Tibial artery (tissue), 4 donors: ENCODE results near the gene SF3B2.
A peak's percentile ranks its signal among the peaks of the same experiment; 100 is the strongest.

Experiments
- DNase-seq, 2 donors: peaks; one replicate each; pipeline ENCODE4 v3.0.0-alpha.2; 2019
- H3K27ac ChIP-seq, 2 donors: fragments of 200-600 bp; sonication (generic) in 1 of 2; 1 replicate in 1 of 2; 2 replicates in 1 of 2; pipeline ENCODE4 v1.5.1; 2018 to 2019; ENCODE audit warnings: mild to moderate bottlenecking in 1 of 2
- H3K27me3 ChIP-seq, 2 donors: fragments of 200-600 bp; sonication (generic) in 1 of 2; one replicate each; pipeline versions ENCODE4 v1.5.1 to v1.6.0; 2016 to 2019
- H3K36me3 ChIP-seq, 3 donors: fragments of 200-600 bp; sonication (generic) in 2 of 3; one replicate each; pipeline ENCODE4 v1.5.1; 2016 to 2019; ENCODE audit warnings: mild to moderate bottlenecking in 2 of 3
- H3K4me1 ChIP-seq, 4 donors: fragments of 200-600 bp; sonication (generic) in 2 of 4; 1 replicate in 3 of 4; 2 replicates in 1 of 4; pipeline ENCODE4 v1.5.1; 2016 to 2019
- H3K4me3 ChIP-seq, 2 donors: fragments of 200-600 bp; sonication (generic) in 1 of 2; 1 replicate in 1 of 2; 2 replicates in 1 of 2; pipeline ENCODE4 v1.5.1; 2018 to 2019; ENCODE audit warnings: mild to moderate bottlenecking in 2 of 2
- H3K9me3 ChIP-seq, 3 donors: fragments of 200-600 bp; sonication (generic) in 1 of 3; one replicate each; pipeline ENCODE4 v1.5.1; 2016 to 2019
- CTCF ChIP-seq, 2 experiments: fragments of 200-600 bp in 1 of 2; fragments of 450-650 bp in 1 of 2; IDR thresholded peaks; one replicate each; pipeline ENCODE4 v1.5.1; 2017 to 2019; ENCODE audit warnings: antibody characterized with exemption in 2 of 2, mild to moderate bottlenecking in 1 of 2, moderate library complexity in 1 of 2
- intact Hi-C: fragments of 100-400 bp; cut with DNase I; formaldehyde crosslinking; loops from one replicate; pipeline ENCODE4 v1.15.0; 2023; ENCODE audit warnings: low total_unique reads

SF3B2 gene

GRCh38 chr11:66011239-66011784 is 40.9 kb upstream of the SF3B2 start:
- no peak for DNase-seq
- Histone ChIP-seq H3K4me1 (peaks cover 0 to 56% (median 47%) of the 10 kb centered on the region in 4 donors), H3K9me3 (no peaks in the 10 kb centered on the region), H3K36me3 (peaks cover 0 to 3% (median 0%) of the 10 kb centered on the region in 3 donors), H3K27ac (peak overlapping the region; percentile 69 to 96), H3K4me3 (peak overlapping the region; percentile 6 to 35), H3K27me3 (no peaks in the 10 kb centered on the region)
- no peak for TF ChIP-seq CTCF (IDR thresholded peaks at IDR 0.05)
- intact Hi-C loops: no loop called here

- Histone ChIP-seq H3K27ac (peak within 1 kb of the TSS; percentile 69 to 96), H3K4me1 (peaks cover 0 to 62% (median 52%) of the 10 kb centered on the region in 4 donors), H3K36me3 (no peaks in the 10 kb centered on the region), H3K9me3 (no peaks in the 10 kb centered on the region), H3K4me3 (peak within 1 kb of the TSS; percentile 6 to 35), H3K27me3 (no peaks in the 10 kb centered on the region)
- no peak for DNase-seq
- TF ChIP-seq CTCF (IDR thresholded peaks at IDR 0.05): no peak
- intact Hi-C loops: no loop called here
Observed at GRCh38 chr11:66011785-66012303, 40.3 kb upstream of the SF3B2 start, which contains the start of gene CST6. Gene CST6, plus strand, starts transcription at chr11:66012008. Its CDS starts 37 bp downstream, at chr11:66012045.

GRCh38 chr11:66012371-66012945 is 39.7 kb upstream of the SF3B2 start:
- DNase-seq: no peak
- Histone ChIP-seq H3K4me1 (peaks cover 0 to 68% (median 56%) of the 10 kb centered on the region in 4 donors), H3K27me3 (no peaks in the 10 kb centered on the region), H3K36me3 (no peaks in the 10 kb centered on the region), H3K27ac (peak overlapping the region; percentile 69 to 96), H3K9me3 (no peaks in the 10 kb centered on the region), H3K4me3 (no peak overlapping the region)
- intact Hi-C loops: no loop called here
- no peak for TF ChIP-seq CTCF (IDR thresholded peaks at IDR 0.05)

GRCh38 chr11:66012946-66013761 is 39.0 kb upstream of the SF3B2 start:
- Histone ChIP-seq H3K4me3 (no peak overlapping the region), H3K36me3 (no peaks in the 10 kb centered on the region), H3K27ac (peak overlapping the region; percentile 69 to 96), H3K4me1 (peaks cover 0 to 69% (median 56%) of the 10 kb centered on the region in 4 donors), H3K27me3 (no peaks in the 10 kb centered on the region), H3K9me3 (no peaks in the 10 kb centered on the region)
- intact Hi-C loops: no loop called here
- no peak for DNase-seq
- no peak for TF ChIP-seq CTCF (IDR thresholded peaks at IDR 0.05)

- no peak for TF ChIP-seq CTCF (IDR thresholded peaks at IDR 0.05)
- no peaks in the 10 kb centered on the region for H3K27me3 ChIP-seq
- no peak for DNase-seq
- H3K4me3 ChIP-seq: no peak overlapping the region
- peaks cover 0 to 69% (median 56%) of the 10 kb centered on the region in 4 donors for H3K4me1 ChIP-seq
- intact Hi-C loops: no loop called here
- H3K27ac ChIP-seq: peak overlapping the region; percentile 69 to 96
- H3K9me3 ChIP-seq: no peaks in the 10 kb centered on the region
- no peaks in the 10 kb centered on the region for H3K36me3 ChIP-seq
Observed at GRCh38 chr11:66013762-66014100, 38.4 kb upstream of the SF3B2 start.
